Right lobe of liver (tissue), 4 donors: ENCODE measurements around the gene PARVG.

Source experiments
- POLR2A ChIP-seq: fragments of 450-650 bp; IDR thresholded peaks from one replicate; pipeline ENCODE4 v1.6.1; 2017; ENCODE audit warnings: antibody characterized with exemption, mild to moderate bottlenecking
- TF ChIP-seq, protein P1 (sequence below), 4 donors: fragments of 200-600 bp in 3 of 4; fragments of 450-650 bp in 1 of 4; IDR thresholded peaks; one replicate each; pipeline versions ENCODE4 v1.5.1 to v1.8.0; 2016 to 2022; ENCODE audit warnings: antibody characterized with exemption in 4 of 4, mild to moderate bottlenecking in 2 of 4
- donor health status: DM: no; HTN: no; CAD: no.
- donor health status: DM: no; HTN: no; CAD: no.
- donor health status: DM: no; HTN: yes; CAD: no.

DNA sequence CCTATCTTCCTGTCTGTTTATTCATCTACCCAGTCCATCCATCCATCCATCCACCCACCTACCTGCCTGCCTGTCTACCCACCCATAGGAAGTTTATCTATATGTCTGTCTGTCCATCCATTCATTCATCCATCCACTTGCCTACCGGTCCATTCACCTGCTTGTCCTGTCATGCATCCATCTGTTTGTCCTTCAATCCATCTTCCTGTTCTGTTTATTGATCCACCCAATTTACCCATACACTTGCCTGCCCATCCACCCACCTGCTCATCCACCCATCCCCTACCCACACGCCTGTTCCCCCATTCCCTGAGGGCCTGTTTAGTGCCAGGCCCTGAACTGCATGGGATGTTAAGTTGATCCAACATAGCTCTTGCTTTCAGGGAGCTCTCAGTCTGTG is 18.4 kb downstream of the PARVG start:
- TF ChIP-seq, protein P1, sequence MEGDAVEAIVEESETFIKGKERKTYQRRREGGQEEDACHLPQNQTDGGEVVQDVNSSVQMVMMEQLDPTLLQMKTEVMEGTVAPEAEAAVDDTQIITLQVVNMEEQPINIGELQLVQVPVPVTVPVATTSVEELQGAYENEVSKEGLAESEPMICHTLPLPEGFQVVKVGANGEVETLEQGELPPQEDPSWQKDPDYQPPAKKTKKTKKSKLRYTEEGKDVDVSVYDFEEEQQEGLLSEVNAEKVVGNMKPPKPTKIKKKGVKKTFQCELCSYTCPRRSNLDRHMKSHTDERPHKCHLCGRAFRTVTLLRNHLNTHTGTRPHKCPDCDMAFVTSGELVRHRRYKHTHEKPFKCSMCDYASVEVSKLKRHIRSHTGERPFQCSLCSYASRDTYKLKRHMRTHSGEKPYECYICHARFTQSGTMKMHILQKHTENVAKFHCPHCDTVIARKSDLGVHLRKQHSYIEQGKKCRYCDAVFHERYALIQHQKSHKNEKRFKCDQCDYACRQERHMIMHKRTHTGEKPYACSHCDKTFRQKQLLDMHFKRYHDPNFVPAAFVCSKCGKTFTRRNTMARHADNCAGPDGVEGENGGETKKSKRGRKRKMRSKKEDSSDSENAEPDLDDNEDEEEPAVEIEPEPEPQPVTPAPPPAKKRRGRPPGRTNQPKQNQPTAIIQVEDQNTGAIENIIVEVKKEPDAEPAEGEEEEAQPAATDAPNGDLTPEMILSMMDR (IDR thresholded peaks at IDR 0.05): no peak
- no peak for TF ChIP-seq POLR2A
